DOHH2 (cell line): ENCODE measurements around the gene DERL2.

ENCODE experiments used
- H3F3A ChIP-seq: fragments of 200-600 bp; sonication (generic), shearing (Covaris generic); 2 replicates; pipeline ENCODE4 v1.6.0; 2016; ENCODE audit warnings: antibody characterized with exemption, mild to moderate bottlenecking; ENCODE audit not compliant: control insufficient read depth, insufficient read depth
- H3K27ac ChIP-seq: fragments of 200-600 bp; sonication (generic); 2 replicates; pipeline ENCODE4 v1.5.1; 2014; ENCODE audit warnings: low read depth, mild to moderate bottlenecking, low read length, moderate library complexity
- H3K27me3 ChIP-seq: fragments of 200-600 bp; sonication (generic); 2 replicates; pipeline ENCODE4 v1.6.1; 2014; ENCODE audit warnings: mild to moderate bottlenecking, low read length, mixed read lengths; ENCODE audit not compliant: control insufficient read depth
- H3K36me3 ChIP-seq: fragments of 200-600 bp; sonication (generic); 2 replicates; pipeline ENCODE4 v1.6.1; 2014; ENCODE audit warnings: mild to moderate bottlenecking, low read length, moderate library complexity, mixed read lengths; ENCODE audit not compliant: control insufficient read depth
- H3K4me1 ChIP-seq: fragments of 200-600 bp; sonication (generic); 2 replicates; pipeline ENCODE4 v1.6.1; 2014; ENCODE audit warnings: mild to moderate bottlenecking, low read length, mixed read lengths; ENCODE audit not compliant: control insufficient read depth
- H3K4me2 ChIP-seq: fragments of 200-600 bp; sonication (generic); 2 replicates; pipeline ENCODE4 v1.6.0; 2014; ENCODE audit warnings: mild to moderate bottlenecking, low read length, moderate library complexity
- H3K4me3 ChIP-seq: fragments of 200-600 bp; sonication (generic); 2 replicates; pipeline ENCODE4 v1.5.1; 2014; ENCODE audit warnings: mild to moderate bottlenecking, low read length, mixed read lengths
- H3K79me2 ChIP-seq: fragments of 200-600 bp; sonication (generic); 2 replicates; pipeline ENCODE4 v1.6.1; 2014; ENCODE audit warnings: mild to moderate bottlenecking, low read length, mixed read lengths; ENCODE audit not compliant: control insufficient read depth
- H3K9me2 ChIP-seq: fragments of 200-600 bp; sonication (generic); replicated peaks from 2 replicates; pipeline ENCODE4 v1.6.1; 2014; ENCODE audit warnings: mild to moderate bottlenecking, low read length, mixed read lengths; ENCODE audit not compliant: control insufficient read depth
- H3K9me3 ChIP-seq: fragments of 200-600 bp; sonication (generic); 2 replicates; pipeline ENCODE4 v1.6.1; 2014; ENCODE audit warnings: antibody characterized with exemption, low read length, mixed read lengths; ENCODE audit not compliant: control insufficient read depth, insufficient read depth
- H4K20me1 ChIP-seq: fragments of 200-600 bp; sonication (generic); 2 replicates; pipeline ENCODE4 v1.6.0; 2014; ENCODE audit warnings: low read depth, mild to moderate bottlenecking, antibody characterized with exemption, low read length, moderate library complexity; ENCODE audit not compliant: control insufficient read depth, insufficient read depth
- EZH2phosphoT487 ChIP-seq: fragments of 200-600 bp; sonication (generic); IDR thresholded peaks from 2 replicates; pipeline ENCODE4 v1.6.1; 2017; ENCODE audit warnings: borderline replicate concordance, mild to moderate bottlenecking, antibody characterized with exemption, low read length, moderate library complexity, mixed read lengths
- TF ChIP-seq, protein P1 (sequence below): fragments of 200-600 bp; sonication (generic); IDR thresholded peaks from one replicate; pipeline ENCODE4 v1.5.1; 2014; ENCODE audit warnings: antibody characterized with exemption, mild to moderate bottlenecking, low read depth, low read length; ENCODE audit not compliant: poor library complexity, severe bottlenecking

Gene DERL2

GRCh38 chr17:5522476-5522875 is 36.5 kb upstream of the DERL2 start:
- no peaks in the 10 kb centered on the region for H3K9me3 ChIP-seq
- H4K20me1 ChIP-seq, result no peaks in the 10 kb centered on the region
- H3K4me2 ChIP-seq, result no peak overlapping the region
- no peaks in the 10 kb centered on the region for H3K79me2 ChIP-seq
- no peaks in the 10 kb centered on the region for H3K4me1 ChIP-seq
- H3K27ac ChIP-seq, result no peak overlapping the region
- no peaks in the 10 kb centered on the region for H3K9me2 ChIP-seq
- no peak overlapping the region for H3K4me3 ChIP-seq
- H3K36me3 ChIP-seq, result no peaks in the 10 kb centered on the region
- H3F3A ChIP-seq, result no peaks in the 10 kb centered on the region
- TF ChIP-seq, protein P1, sequence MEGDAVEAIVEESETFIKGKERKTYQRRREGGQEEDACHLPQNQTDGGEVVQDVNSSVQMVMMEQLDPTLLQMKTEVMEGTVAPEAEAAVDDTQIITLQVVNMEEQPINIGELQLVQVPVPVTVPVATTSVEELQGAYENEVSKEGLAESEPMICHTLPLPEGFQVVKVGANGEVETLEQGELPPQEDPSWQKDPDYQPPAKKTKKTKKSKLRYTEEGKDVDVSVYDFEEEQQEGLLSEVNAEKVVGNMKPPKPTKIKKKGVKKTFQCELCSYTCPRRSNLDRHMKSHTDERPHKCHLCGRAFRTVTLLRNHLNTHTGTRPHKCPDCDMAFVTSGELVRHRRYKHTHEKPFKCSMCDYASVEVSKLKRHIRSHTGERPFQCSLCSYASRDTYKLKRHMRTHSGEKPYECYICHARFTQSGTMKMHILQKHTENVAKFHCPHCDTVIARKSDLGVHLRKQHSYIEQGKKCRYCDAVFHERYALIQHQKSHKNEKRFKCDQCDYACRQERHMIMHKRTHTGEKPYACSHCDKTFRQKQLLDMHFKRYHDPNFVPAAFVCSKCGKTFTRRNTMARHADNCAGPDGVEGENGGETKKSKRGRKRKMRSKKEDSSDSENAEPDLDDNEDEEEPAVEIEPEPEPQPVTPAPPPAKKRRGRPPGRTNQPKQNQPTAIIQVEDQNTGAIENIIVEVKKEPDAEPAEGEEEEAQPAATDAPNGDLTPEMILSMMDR, result no peak
- TF ChIP-seq EZH2phosphoT487, result no peak
- no peaks in the 10 kb centered on the region for H3K27me3 ChIP-seq

DNA sequence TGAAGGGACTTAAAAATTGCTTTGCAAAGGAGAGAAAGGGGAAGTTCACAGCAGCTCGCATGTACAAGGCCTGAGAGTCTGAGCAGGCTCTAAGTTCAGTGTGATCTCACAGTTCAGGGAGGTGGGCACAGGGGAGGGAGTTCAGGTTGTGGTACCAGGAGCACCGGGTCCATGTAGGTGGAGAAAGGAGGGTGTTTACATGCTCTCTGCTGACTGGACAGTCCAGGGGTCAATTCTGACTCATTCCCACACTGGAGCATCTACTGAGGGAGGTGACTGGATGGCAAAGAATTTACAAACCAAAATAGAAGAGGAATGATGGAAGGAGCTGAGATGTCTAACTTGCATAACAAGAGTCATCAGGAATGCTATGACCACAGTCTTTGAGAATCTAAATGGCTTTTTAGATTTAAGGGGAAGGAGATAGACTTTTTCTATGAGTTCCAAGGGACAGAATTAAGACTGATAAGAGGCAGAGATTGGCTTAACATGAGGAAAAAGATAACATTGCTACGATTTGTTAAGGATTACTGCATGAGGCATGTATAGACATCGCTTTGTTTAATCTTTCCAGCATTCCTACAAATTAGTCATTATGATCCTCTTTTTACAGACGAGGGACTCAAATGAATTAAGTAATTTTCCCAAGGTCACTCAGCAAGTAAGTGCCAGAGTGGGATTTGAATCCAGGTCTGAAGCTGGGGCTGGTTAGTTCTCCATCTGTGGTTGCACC is 30.2 kb upstream of the DERL2 start:
- no peak overlapping the region for H3K27ac ChIP-seq
- H3K4me3 ChIP-seq, result no peak overlapping the region
- no peaks in the 10 kb centered on the region for H4K20me1 ChIP-seq
- H3K36me3 ChIP-seq, result no peaks in the 10 kb centered on the region
- H3K79me2 ChIP-seq, result no peaks in the 10 kb centered on the region
- H3K9me3 ChIP-seq, result no peaks in the 10 kb centered on the region
- H3K4me2 ChIP-seq, result no peak overlapping the region
- H3K9me2 ChIP-seq, result no peaks in the 10 kb centered on the region
- no peaks in the 10 kb centered on the region for H3K4me1 ChIP-seq
- TF ChIP-seq, protein P1, result no peak
- TF ChIP-seq EZH2phosphoT487, result no peak
- no peaks in the 10 kb centered on the region for H3K27me3 ChIP-seq
- no peaks in the 10 kb centered on the region for H3F3A ChIP-seq

- Histone ChIP-seq H3F3A (no peaks in the 10 kb centered on the region), H4K20me1 (no peaks in the 10 kb centered on the region), H3K27ac (no peak overlapping the region), H3K79me2 (no peaks in the 10 kb centered on the region), H3K27me3 (no peaks in the 10 kb centered on the region), H3K9me2 (no peaks in the 10 kb centered on the region), H3K36me3 (no peaks in the 10 kb centered on the region), H3K4me1 (no peaks in the 10 kb centered on the region), H3K4me2 (no peak overlapping the region), H3K4me3 (no peak overlapping the region), H3K9me3 (no peaks in the 10 kb centered on the region)
- TF ChIP-seq EZH2phosphoT487, result no peak
- TF ChIP-seq, protein P1, result no peak
Observed at GRCh38 chr17:5514976-5515375, 29.0 kb upstream of the DERL2 start.
